ENCODE measurements around the gene ARMC3. TPM values are rescaled to one million over a fixed set of nuclear protein-coding genes. Genes with fewer than 3 reads are reported as not detected.

Gene ARMC3
- total RNA-seq, 2 experiments from 2014 or later, result not detected

DNA sequence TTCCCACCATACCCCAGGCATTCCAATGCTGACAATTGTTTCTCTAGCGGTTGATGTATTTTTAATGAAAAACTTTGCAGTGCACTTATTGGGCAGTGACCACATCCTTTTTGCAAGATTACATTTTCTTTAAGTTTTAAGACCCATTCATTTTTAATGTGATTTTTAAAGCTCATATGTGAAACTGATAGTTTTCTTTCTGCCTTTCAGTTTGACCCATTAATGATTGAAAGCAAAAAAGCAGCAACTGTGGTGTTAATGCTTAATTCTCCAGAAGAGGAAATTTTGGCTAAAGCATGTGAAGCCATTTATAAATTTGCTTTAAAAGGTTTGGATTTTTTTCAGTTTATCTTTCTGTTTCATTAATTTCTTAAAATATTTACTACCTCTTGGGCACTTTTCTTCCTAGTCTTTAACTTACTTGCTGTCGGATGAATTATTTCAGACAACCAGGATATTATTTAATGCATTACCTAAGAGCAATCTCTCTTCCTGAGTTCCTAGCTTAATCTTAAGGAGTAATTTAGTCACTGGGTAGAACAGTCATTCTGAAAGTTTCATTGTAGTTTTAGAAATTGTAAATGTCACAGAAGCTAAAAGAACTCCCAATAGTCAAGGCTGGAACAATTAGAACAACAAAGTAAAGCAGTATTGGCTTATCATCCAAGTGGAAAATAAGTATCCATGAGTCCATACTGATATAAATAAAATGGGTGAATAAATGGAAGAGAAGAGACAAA, 18.3 kb downstream of the ARMC3 start:
- no peak overlapping the region for H3K27ac Mint-ChIP-seq
- peaks cover 13% of the 10 kb centered on the region for H3K4me1 Mint-ChIP-seq
- H3K9me3 Mint-ChIP-seq, result peaks cover 2% of the 10 kb centered on the region
- H3K4me3 Mint-ChIP-seq, result no peak overlapping the region
- ChIA-PET CTCF (no interaction called here), POLR2A (no interaction called here)
- DNase-seq, result no peak
- peaks cover 4% of the 10 kb centered on the region for H3K36me3 Mint-ChIP-seq (ENCODE audit: low read depth)
- peaks cover 5% of the 10 kb centered on the region for H3K27me3 Mint-ChIP-seq

DNA sequence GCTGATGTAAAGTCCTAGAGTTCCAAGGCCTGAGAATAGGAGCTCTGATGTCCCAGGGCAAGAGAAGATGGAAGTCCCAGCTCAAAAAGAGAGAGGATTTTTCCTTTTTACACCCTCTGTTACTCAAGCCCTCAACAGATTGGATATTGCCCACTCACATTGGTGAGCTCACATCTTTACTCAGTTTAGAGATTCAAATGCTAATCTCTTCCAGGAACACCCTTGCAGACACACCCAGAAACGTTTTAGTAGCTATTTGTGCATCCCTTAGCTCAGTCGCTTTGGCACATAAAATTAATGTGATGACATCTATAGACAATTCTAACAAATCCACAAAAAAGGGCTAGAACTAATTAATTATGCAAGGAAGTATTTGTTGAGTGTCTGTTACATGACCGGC, 27.1 kb downstream of the ARMC3 start:
- Mint-ChIP-seq H3K27me3 (peaks cover 4% of the 10 kb centered on the region), H3K4me3 (no peak overlapping the region), H3K9me3 (no peaks in the 10 kb centered on the region), H3K36me3 (ENCODE audit: low read depth) (no peaks in the 10 kb centered on the region), H3K4me1 (no peaks in the 10 kb centered on the region), H3K27ac (no peak overlapping the region)
- no peak for DNase-seq
- ChIA-PET CTCF (no interaction called here), POLR2A (no interaction called here)

DNA sequence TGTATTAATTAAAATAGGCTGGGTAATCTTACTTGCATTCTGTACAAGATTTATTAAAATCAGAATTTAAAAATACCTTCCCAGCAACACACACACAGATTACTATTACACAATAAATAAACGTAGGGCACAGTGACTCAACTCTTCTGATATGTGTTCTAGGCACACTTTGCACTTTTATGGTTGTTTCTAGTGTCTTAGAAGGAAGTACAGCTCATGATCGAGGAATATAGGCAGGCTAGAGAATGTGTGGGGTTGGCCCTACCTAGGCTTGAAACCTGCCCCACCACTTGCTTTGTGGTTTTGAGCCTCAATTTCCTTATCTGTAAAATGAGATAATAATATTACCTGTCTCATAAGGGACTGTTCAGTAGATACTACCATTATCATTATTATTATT, 30.5 kb downstream of the ARMC3 start:
- H3K4me1 Mint-ChIP-seq, result no peaks in the 10 kb centered on the region
- H3K36me3 Mint-ChIP-seq (ENCODE audit: low read depth), result no peaks in the 10 kb centered on the region
- peaks cover 4% of the 10 kb centered on the region for H3K27me3 Mint-ChIP-seq
- H3K9me3 Mint-ChIP-seq, result no peaks in the 10 kb centered on the region
- no peak for DNase-seq
- POLR2A ChIA-PET, result no interaction called here
- CTCF ChIA-PET, result no interaction called here
- no peak overlapping the region for H3K27ac Mint-ChIP-seq
- no peak overlapping the region for H3K4me3 Mint-ChIP-seq

- CTCF ChIA-PET, result interaction anchor here (0.6 kb wide), 1 partner anchor 1462 kb away, joined by 3 read pairs; no protein-coding TSS in a partner anchor
- no peaks in the 10 kb centered on the region for H3K9me3 Mint-ChIP-seq
- POLR2A ChIA-PET, result no interaction called here
- H3K27ac Mint-ChIP-seq, result no peak overlapping the region
- no peaks in the 10 kb centered on the region for H3K36me3 Mint-ChIP-seq (ENCODE audit: low read depth)
- H3K27me3 Mint-ChIP-seq, result peaks cover 4% of the 10 kb centered on the region
- H3K4me3 Mint-ChIP-seq, result no peak overlapping the region
- H3K4me1 Mint-ChIP-seq, result no peaks in the 10 kb centered on the region
- DNase-seq, result no peak
Observed at GRCh38 chr10:22959292-22959691, 31.4 kb downstream of the ARMC3 start.

DNA sequence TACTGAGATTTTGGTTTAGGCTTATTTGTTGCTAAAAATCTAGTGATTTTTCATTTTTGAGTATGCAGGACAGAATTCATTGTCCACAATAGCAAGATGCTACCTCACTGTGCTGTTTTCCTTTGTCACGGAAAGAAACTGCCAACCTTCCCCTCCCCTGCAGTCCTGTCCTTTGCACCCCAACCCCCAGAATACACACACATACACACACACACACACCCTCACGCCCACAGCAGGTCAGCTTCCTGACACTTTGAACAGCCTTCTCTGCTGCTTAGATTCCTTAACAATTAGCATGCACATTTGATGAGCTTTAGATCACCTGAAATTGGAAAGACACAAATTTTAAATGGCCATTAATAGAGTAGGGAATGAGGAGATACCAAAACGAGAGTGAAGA, 32.1 kb downstream of the ARMC3 start:
- ChIA-PET CTCF (no interaction called here), POLR2A (no interaction called here)
- H3K4me3 Mint-ChIP-seq, result no peak overlapping the region

GRCh38 chr10:22962817-22963216, 35.0 kb downstream of the ARMC3 start:
- no peak overlapping the region for H3K27ac Mint-ChIP-seq
- H3K4me1 Mint-ChIP-seq, result no peaks in the 10 kb centered on the region
- DNase-seq, result no peak
- H3K36me3 Mint-ChIP-seq (ENCODE audit: low read depth), result no peaks in the 10 kb centered on the region
- CTCF ChIA-PET, result no interaction called here
- H3K27me3 Mint-ChIP-seq, result peaks cover 3% of the 10 kb centered on the region
- H3K4me3 Mint-ChIP-seq, result no peak overlapping the region
- H3K9me3 Mint-ChIP-seq, result no peaks in the 10 kb centered on the region
- POLR2A ChIA-PET, result no interaction called here

More for the DNA sequence above, 32.1 kb downstream of the ARMC3 start:
- Mint-ChIP-seq H3K9me3 (no peaks in the 10 kb centered on the region), H3K27ac (no peak overlapping the region), H3K4me1 (no peaks in the 10 kb centered on the region), H3K36me3 (ENCODE audit: low read depth) (no peaks in the 10 kb centered on the region), H3K27me3 (peaks cover 4% of the 10 kb centered on the region)
- DNase-seq, result no peak

DNA sequence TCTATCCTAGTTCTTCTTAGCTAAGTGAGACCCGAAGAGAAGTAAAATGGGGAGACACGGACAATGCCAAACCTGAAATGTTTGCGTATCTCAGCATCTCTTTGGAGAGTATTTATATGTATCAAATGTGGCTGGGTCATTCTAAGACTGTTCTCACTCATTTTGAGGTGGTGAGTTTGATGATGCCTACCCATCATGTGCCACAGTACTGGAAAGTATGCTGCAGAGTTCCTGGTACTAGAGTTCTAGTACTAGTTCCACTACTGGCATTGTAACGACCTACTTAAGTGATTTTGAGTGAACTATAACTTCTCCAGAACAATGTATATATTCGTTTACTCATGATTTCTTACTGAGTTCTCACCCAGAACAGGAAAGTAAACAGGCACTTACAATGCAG, 41.9 kb downstream of the ARMC3 start:
- H3K4me3 Mint-ChIP-seq, result no peak overlapping the region
- POLR2A ChIA-PET, result no interaction called here
- H3K9me3 Mint-ChIP-seq, result no peaks in the 10 kb centered on the region
- no peaks in the 10 kb centered on the region for H3K36me3 Mint-ChIP-seq (ENCODE audit: low read depth)
- no peak for DNase-seq
- H3K27me3 Mint-ChIP-seq, result peaks cover 3% of the 10 kb centered on the region
- H3K4me1 Mint-ChIP-seq, result no peaks in the 10 kb centered on the region
- CTCF ChIA-PET, result no interaction called here
- H3K27ac Mint-ChIP-seq, result no peak overlapping the region

- ChIA-PET CTCF (no interaction called here), POLR2A (no interaction called here)
Observed at GRCh38 chr10:22976534-22976933, 48.7 kb downstream of the ARMC3 start.

DNA sequence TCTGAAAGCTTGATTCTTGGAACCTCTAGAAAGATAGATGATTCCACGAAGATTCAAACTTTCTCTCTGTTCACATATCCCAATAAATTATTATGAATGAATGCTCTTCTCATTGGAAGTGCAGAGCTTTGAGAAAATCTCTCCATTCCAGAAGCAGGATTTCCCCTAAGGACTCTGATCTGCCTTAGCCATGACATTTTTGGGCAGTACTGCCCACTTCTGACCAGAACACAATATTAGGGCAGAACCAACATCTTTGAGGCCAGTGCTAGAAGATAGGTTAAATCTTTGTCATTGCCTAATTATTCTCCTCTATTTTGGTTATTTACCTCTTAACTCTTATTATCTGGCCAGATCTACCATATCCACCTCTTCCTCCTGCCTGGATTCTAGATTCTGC, 49.9 kb downstream of the ARMC3 start:
- POLR2A ChIA-PET, result no interaction called here
- no peaks in the 10 kb centered on the region for H3K9me3 Mint-ChIP-seq
- H3K27me3 Mint-ChIP-seq, result peaks cover 3% of the 10 kb centered on the region
- H3K4me3 Mint-ChIP-seq, result no peak overlapping the region
- no peak for DNase-seq
- CTCF ChIA-PET, result no interaction called here
- H3K4me1 Mint-ChIP-seq, result no peaks in the 10 kb centered on the region
- no peak overlapping the region for H3K27ac Mint-ChIP-seq
- no peaks in the 10 kb centered on the region for H3K36me3 Mint-ChIP-seq (ENCODE audit: low read depth)

More at GRCh38 chr10:22976534-22976933, 48.7 kb downstream of the ARMC3 start:
- Mint-ChIP-seq H3K4me3 (no peak overlapping the region), H3K27ac (no peak overlapping the region), H3K27me3 (peaks cover 1% of the 10 kb centered on the region), H3K36me3 (ENCODE audit: low read depth) (no peaks in the 10 kb centered on the region), H3K4me1 (no peaks in the 10 kb centered on the region), H3K9me3 (no peaks in the 10 kb centered on the region)
- no peak for DNase-seq

DNA sequence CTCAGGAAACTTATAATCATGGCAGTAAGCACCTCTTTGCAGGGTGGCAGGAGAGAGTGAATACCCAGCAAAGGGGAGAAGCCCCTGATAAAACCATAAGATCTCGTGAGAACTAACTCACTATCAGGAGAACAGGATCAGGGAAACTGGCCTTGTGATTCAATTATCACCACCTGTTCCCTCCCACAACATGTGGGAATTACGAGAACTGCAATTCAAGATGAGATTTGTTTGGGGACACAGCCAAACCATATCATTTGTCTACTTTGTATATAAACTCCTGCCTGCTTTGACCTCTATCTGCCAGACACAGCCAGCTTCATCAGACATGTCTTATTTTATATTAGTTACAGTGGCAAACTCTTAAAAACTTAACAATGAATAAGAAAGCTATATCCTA, 50.4 kb downstream of the ARMC3 start:
- DNase-seq, result no peak
- Mint-ChIP-seq H3K9me3 (no peaks in the 10 kb centered on the region), H3K36me3 (ENCODE audit: low read depth) (no peaks in the 10 kb centered on the region), H3K27me3 (peaks cover 4% of the 10 kb centered on the region), H3K4me3 (no peak overlapping the region), H3K27ac (no peak overlapping the region), H3K4me1 (no peaks in the 10 kb centered on the region)
- POLR2A ChIA-PET, result no interaction called here
- CTCF ChIA-PET, result no interaction called here

- Mint-ChIP-seq H3K4me3 (no peak overlapping the region), H3K27ac (no peak overlapping the region), H3K4me1 (no peaks in the 10 kb centered on the region), H3K9me3 (no peaks in the 10 kb centered on the region), H3K27me3 (peaks cover 4% of the 10 kb centered on the region), H3K36me3 (ENCODE audit: low read depth) (no peaks in the 10 kb centered on the region)
- CTCF ChIA-PET, result no interaction called here
- POLR2A ChIA-PET, result no interaction called here
- DNase-seq, result no peak
Observed at GRCh38 chr10:22978918-22979317, 51.1 kb downstream of the ARMC3 start.

- Mint-ChIP-seq H3K9me3 (no peaks in the 10 kb centered on the region), H3K4me3 (no peak overlapping the region), H3K36me3 (ENCODE audit: low read depth) (no peaks in the 10 kb centered on the region), H3K27ac (no peak overlapping the region), H3K27me3 (peaks cover 4% of the 10 kb centered on the region), H3K4me1 (no peaks in the 10 kb centered on the region)
- POLR2A ChIA-PET, result no interaction called here
- CTCF ChIA-PET, result interaction anchor here (1.1 kb wide), 1 partner anchor 8 kb away, joined by 3 read pairs; no protein-coding TSS in a partner anchor
- no peak for DNase-seq
Observed at GRCh38 chr10:22980822-22981221, 53.0 kb downstream of the ARMC3 start.

GRCh38 chr10:22984066-22984465, 56.2 kb downstream of the ARMC3 start:
- Mint-ChIP-seq H3K36me3 (ENCODE audit: low read depth) (no peaks in the 10 kb centered on the region), H3K27me3 (peaks cover 4% of the 10 kb centered on the region), H3K4me3 (no peak overlapping the region), H3K9me3 (no peaks in the 10 kb centered on the region), H3K27ac (no peak overlapping the region), H3K4me1 (peaks cover 8% of the 10 kb centered on the region)
- ChIA-PET POLR2A (no interaction called here), CTCF (no interaction called here)
- DNase-seq, result no peak

GRCh38 chr10:22986771-22987542, 59.1 kb downstream of the ARMC3 start:
- ChIA-PET CTCF (interaction anchor here (1.1 to 1.8 kb wide), 2 partner anchors 412 to 995 kb away, joined by 4 to 7 read pairs; no protein-coding TSS in a partner anchor), POLR2A (no interaction called here)
- no peaks in the 10 kb centered on the region for H3K9me3 Mint-ChIP-seq
- peaks cover 4% of the 10 kb centered on the region for H3K27me3 Mint-ChIP-seq
- no peak overlapping the region for H3K27ac Mint-ChIP-seq
- H3K4me3 Mint-ChIP-seq, result no peak overlapping the region
- no peak for DNase-seq
- peaks cover 13% of the 10 kb centered on the region for H3K4me1 Mint-ChIP-seq
- H3K36me3 Mint-ChIP-seq (ENCODE audit: low read depth), result no peaks in the 10 kb centered on the region
